ENCODE data around the gene ZNF536. TPM values are rescaled to one million over a fixed set of nuclear protein-coding genes. Genes with fewer than 3 reads are reported as not detected.

ZNF536 gene
- total and polyA plus RNA-seq, 2 donors (not counting 1 experiment from before 2014, with no cell fraction given) = not detected

DNA sequence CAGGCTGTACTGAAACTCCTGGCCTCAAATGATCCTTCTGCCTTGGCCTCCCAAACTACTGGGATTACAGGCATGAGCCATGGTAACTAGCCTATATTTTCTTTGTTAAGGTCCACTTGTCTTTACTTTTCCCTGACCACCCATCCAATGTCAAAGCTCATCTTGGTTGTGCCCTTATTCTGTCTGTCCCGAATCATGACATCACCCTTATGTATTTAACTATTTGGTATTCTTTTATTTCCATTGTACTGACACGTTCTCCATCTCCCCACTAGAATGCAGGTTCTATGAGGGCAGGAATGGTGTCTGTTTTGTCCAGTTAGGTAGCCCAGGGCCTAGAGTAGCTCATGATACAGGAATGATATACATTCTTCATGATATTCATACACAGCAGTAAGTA lies 104.8 kb downstream of the ZNF536 start:
- intact Hi-C loops (cut with micrococcal nuclease) = no loop called here
- Mint-ChIP-seq H3K4me1 (no peaks in the 10 kb centered on the region), H3K9me3 (ENCODE audit: insufficient read depth) (peaks cover 16% of the 10 kb centered on the region), H3K4me3 (no peak overlapping the region), H3K27me3 (peaks cover 8% of the 10 kb centered on the region), H3K27ac (no peak overlapping the region)
- no CpG with 5 or more reads among the region's 2 CpGs for WGBS (ENCODE audit: insufficient coverage)
- no peak overlapping the region for H3K4me3 ChIP-seq (ENCODE audit: control extremely low read depth in 1 of 5, extremely low read depth in 1 of 5, insufficient read depth in 1 of 5, low read depth in 2 of 5, low read length in 4 of 5)
- H3K4me1 ChIP-seq (ENCODE audit: control insufficient read depth in 2 of 2, insufficient read depth in 2 of 2, low read length in 2 of 2) = no peaks in the 10 kb centered on the region
- no peak overlapping the region for H3K4me2 ChIP-seq (replicated peaks; ENCODE audit: low read depth, low read length, poor library complexity, severe bottlenecking)
- H3K9me3 ChIP-seq (ENCODE audit: control extremely low read depth in 1 of 3, control insufficient read depth in 2 of 3, insufficient read depth in 1 of 3, low read length in 2 of 3) = peaks cover 0 to 33% (median 2%) of the 10 kb centered on the region in 3 donors
- H3K27me3 ChIP-seq (replicated peaks in 1 of 4; ENCODE audit: control extremely low read depth in 1 of 4, control insufficient read depth in 3 of 4, insufficient read depth in 4 of 4, low read length in 3 of 4) = no peaks in the 10 kb centered on the region
- no peak for DNase-seq
- no peak for ATAC-seq (ENCODE audit: low read depth)
- H2AFZ ChIP-seq (ENCODE audit: insufficient read depth, low read depth, low read length, poor library complexity, severe bottlenecking) = no peak overlapping the region
- CTCF ChIA-PET = no interaction called here
- H3K27ac ChIP-seq (ENCODE audit: low read length in 2 of 2) = no peak overlapping the region
- H3K36me3 ChIP-seq (replicated peaks in 1 of 2; ENCODE audit: control extremely low read depth in 1 of 2, control insufficient read depth in 1 of 2, extremely low read depth in 1 of 2, insufficient read depth in 2 of 2, low read length in 1 of 2) = no peaks in the 10 kb centered on the region
- H4K20me1 ChIP-seq (ENCODE audit: control insufficient read depth, insufficient read depth, low read length, poor library complexity, severe bottlenecking) = no peaks in the 10 kb centered on the region
- no peaks in the 10 kb centered on the region for H3K79me2 ChIP-seq (ENCODE audit: control insufficient read depth, insufficient read depth, low read length)
- POLR2A ChIA-PET = no interaction called here
- no peak for TF ChIP-seq CTCF (IDR thresholded peaks at IDR 0.05)
- no peak for TF ChIP-seq EZH2 (IDR thresholded peaks at IDR 0.05; ENCODE audit: borderline replicate concordance, insufficient read depth, low read depth, low read length, poor library complexity, severe bottlenecking)
- no peak overlapping the region for H3K9ac ChIP-seq (ENCODE audit: low read length)

DNA sequence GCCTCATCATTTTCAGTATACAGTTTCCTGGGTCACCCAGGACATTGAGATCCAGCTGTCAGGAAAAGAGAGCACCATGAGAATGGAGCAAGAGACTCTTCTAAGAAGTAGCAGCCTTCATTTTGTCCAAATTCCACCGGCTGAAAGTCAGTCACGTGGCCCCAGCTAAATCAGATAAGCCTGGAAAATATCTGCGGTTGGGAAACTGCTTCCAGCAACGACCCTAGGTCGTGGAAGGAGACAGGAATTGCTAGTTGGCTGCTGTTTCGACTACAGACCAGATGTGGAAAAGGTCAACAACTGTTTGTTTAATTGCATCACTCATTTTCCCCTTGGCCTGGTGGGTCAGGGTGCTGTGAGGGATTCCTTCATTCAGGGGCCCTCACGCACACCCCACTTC lies 107.0 kb downstream of the ZNF536 start:
- no peaks in the 10 kb centered on the region for H3K79me2 ChIP-seq (ENCODE audit: control insufficient read depth, insufficient read depth, low read length)
- DNase-seq = no peak
- CTCF ChIA-PET = no interaction called here
- H3K27me3 ChIP-seq (replicated peaks in 1 of 4; ENCODE audit: control extremely low read depth in 1 of 4, control insufficient read depth in 3 of 4, insufficient read depth in 4 of 4, low read length in 3 of 4) = no peaks in the 10 kb centered on the region
- no peaks in the 10 kb centered on the region for H3K36me3 ChIP-seq (replicated peaks in 1 of 2; ENCODE audit: control extremely low read depth in 1 of 2, control insufficient read depth in 1 of 2, extremely low read depth in 1 of 2, insufficient read depth in 2 of 2, low read length in 1 of 2)
- no peaks in the 10 kb centered on the region for H4K20me1 ChIP-seq (ENCODE audit: control insufficient read depth, insufficient read depth, low read length, poor library complexity, severe bottlenecking)
- TF ChIP-seq CTCF (IDR thresholded peaks at IDR 0.05) = no peak
- TF ChIP-seq EZH2 (IDR thresholded peaks at IDR 0.05; ENCODE audit: borderline replicate concordance, insufficient read depth, low read depth, low read length, poor library complexity, severe bottlenecking) = no peak
- no peaks in the 10 kb centered on the region for H3K4me1 ChIP-seq (ENCODE audit: control insufficient read depth in 2 of 2, insufficient read depth in 2 of 2, low read length in 2 of 2)
- no peak overlapping the region for H3K4me3 ChIP-seq (ENCODE audit: control extremely low read depth in 1 of 5, extremely low read depth in 1 of 5, insufficient read depth in 1 of 5, low read depth in 2 of 5, low read length in 4 of 5)
- Mint-ChIP-seq H3K9me3 (ENCODE audit: insufficient read depth) (peaks cover 10% of the 10 kb centered on the region), H3K27me3 (peaks cover 8% of the 10 kb centered on the region), H3K27ac (no peak overlapping the region), H3K4me1 (no peaks in the 10 kb centered on the region), H3K4me3 (no peak overlapping the region)
- H3K4me2 ChIP-seq (replicated peaks; ENCODE audit: low read depth, low read length, poor library complexity, severe bottlenecking) = no peak overlapping the region
- no peak overlapping the region for H3K27ac ChIP-seq (ENCODE audit: low read length in 2 of 2)
- peaks cover 0 to 30% (median 0%) of the 10 kb centered on the region in 3 donors for H3K9me3 ChIP-seq (ENCODE audit: control extremely low read depth in 1 of 3, control insufficient read depth in 2 of 3, insufficient read depth in 1 of 3, low read length in 2 of 3)
- intact Hi-C loops (cut with micrococcal nuclease) = no loop called here
- no peak overlapping the region for H2AFZ ChIP-seq (ENCODE audit: insufficient read depth, low read depth, low read length, poor library complexity, severe bottlenecking)
- no peak overlapping the region for H3K9ac ChIP-seq (ENCODE audit: low read length)
- WGBS (ENCODE audit: insufficient coverage) = 52% methylated on average over 5 of the region's 7 CpGs
- no peak for ATAC-seq (ENCODE audit: low read depth)
- POLR2A ChIA-PET = no interaction called here

Measured in B cell (primary cell).